Endodermal cell (in vitro differentiated cells): ENCODE data around the gene GAB2. TPM values are rescaled to one million over a fixed set of nuclear protein-coding genes. Genes with fewer than 3 reads are reported as not detected.
"Not testable (repeated sequence)": the region's sequence is repeated elsewhere in the genome, so short reads cannot be mapped to it uniquely, and the experiment has no call there.

Experiments
- DNase-seq: peaks from one replicate; pipeline ENCODE4 v3.0.0-alpha.2; 2017
- H3K27ac ChIP-seq: 2 replicates; pipeline ENCODE4 v1.5.1; 2013; ENCODE audit warnings: mild to moderate bottlenecking, low read depth, low read length, moderate library complexity
- H3K27me3 ChIP-seq: 2 replicates; pipeline ENCODE4 v1.6.1; 2013; ENCODE audit warnings: mild to moderate bottlenecking, low read length, moderate library complexity; ENCODE audit not compliant: insufficient read depth, control insufficient read depth, poor library complexity, severe bottlenecking
- H3K36me3 ChIP-seq: 2 replicates; pipeline ENCODE4 v1.7.0; 2013; ENCODE audit warnings: mild to moderate bottlenecking, low read length, moderate library complexity; ENCODE audit not compliant: control insufficient read depth, insufficient read depth
- H3K4me1 ChIP-seq: one replicate; pipeline ENCODE4 v1.7.0; 2013; ENCODE audit warnings: low read length; ENCODE audit not compliant: control insufficient read depth, insufficient read depth
- H3K4me3 ChIP-seq: 2 replicates; pipeline ENCODE4 v1.5.1; 2013; ENCODE audit warnings: mild to moderate bottlenecking, low read length, moderate library complexity
- H3K9ac ChIP-seq: 2 replicates; pipeline ENCODE4 v1.6.1; 2013; ENCODE audit warnings: mild to moderate bottlenecking, low read length, moderate library complexity; ENCODE audit not compliant: poor library complexity, severe bottlenecking; ENCODE audit errors: extremely low read depth
- H3K9me3 ChIP-seq: 2 replicates; pipeline ENCODE4 v1.6.1; 2013; ENCODE audit warnings: mild to moderate bottlenecking, low read length, moderate library complexity; ENCODE audit not compliant: control insufficient read depth
- H3K27ac Mint-ChIP-seq: 2 replicates; pipeline ENCODE4 v1.8.0; 2020; ENCODE audit warnings: mixed read lengths
- H3K27me3 Mint-ChIP-seq: 2 replicates; pipeline ENCODE4 v1.8.0; 2021; ENCODE audit warnings: mild to moderate bottlenecking, mixed read lengths; ENCODE audit not compliant: insufficient read depth
- H3K36me3 Mint-ChIP-seq: 2 replicates; pipeline ENCODE4 v1.8.0; 2020; ENCODE audit warnings: low read depth, mixed read lengths
- H3K4me1 Mint-ChIP-seq: 2 replicates; pipeline ENCODE4 v1.8.0; 2020; ENCODE audit warnings: mixed read lengths
- H3K4me3 Mint-ChIP-seq: 2 replicates; pipeline ENCODE4 v1.8.0; 2020; ENCODE audit warnings: mild to moderate bottlenecking, moderate library complexity, mixed read lengths
- H3K9me3 Mint-ChIP-seq: 2 replicates; pipeline ENCODE4 v1.8.0; 2020; ENCODE audit warnings: mild to moderate bottlenecking, mixed read lengths
- CTCF ChIP-seq: fragments of 200-600 bp; sonication (generic); conservative IDR thresholded peaks from 2 replicates; pipeline ENCODE4 v1.5.0; 2021; ENCODE audit warnings: antibody characterized with exemption, mild to moderate bottlenecking
- WGBS, 2 experiments: methylation state at CpG; one replicate each; pipeline versions ENCODE4 v1.1.5 to v1.1.7; 2013; ENCODE audit warnings: missing lambda C conversion rate in 2 of 2, mixed read lengths in 1 of 2; ENCODE audit not compliant: insufficient coverage in 1 of 2, insufficient read length in 1 of 2; 5-methylcytosine and 5-hydroxymethylcytosine counted together
- total RNA-seq, 2 donors: library from RNA; stranded (reverse); fragmentation: NEBNext Ultra II Directional in 1 of 2; extraction: Animal tissue kit (Norgen Biotek cat#: 25700) in 1 of 2; gene quantifications; 2 replicates in 1 of 2; 3 replicates in 1 of 2; pipeline ENCODE4 v1.2.1, GENCODE V29; 2021

Gene GAB2
- total RNA-seq, 2 donors from 2014 or later: 26.9 to 62.8 TPM

GRCh38 chr11:78224506-78224905 is 193.1 kb downstream of the GAB2 start:
- Histone ChIP-seq H3K27me3 (no peaks in the 10 kb centered on the region), H3K4me1 (no peaks in the 10 kb centered on the region), H3K36me3 (peaks cover 78% of the 10 kb centered on the region), H3K27ac (no peak overlapping the region), H3K9ac (no peak overlapping the region), H3K9me3 (no peaks in the 10 kb centered on the region), H3K4me3 (no peak overlapping the region)
- no peak for TF ChIP-seq CTCF
- no peak for DNase-seq
- WGBS, 2 experiments: 94 to 98% methylated on average over 3 to 4 of the region's 4 CpGs
- Mint-ChIP-seq H3K27ac (no peak overlapping the region), H3K4me1 (peaks cover 2% of the 10 kb centered on the region), H3K9me3 (no peaks in the 10 kb centered on the region), H3K36me3 (peaks cover 44% of the 10 kb centered on the region), H3K27me3 (no peaks in the 10 kb centered on the region), H3K4me3 (no peak overlapping the region)

- Histone ChIP-seq H3K9me3 (no peaks in the 10 kb centered on the region), H3K27me3 (no peaks in the 10 kb centered on the region), H3K4me1 (no peaks in the 10 kb centered on the region), H3K4me3 (no peak overlapping the region), H3K27ac (no peak overlapping the region), H3K9ac (no peak overlapping the region), H3K36me3 (peaks cover 88% of the 10 kb centered on the region)
- no peak for DNase-seq
- H3K4me3 Mint-ChIP-seq: no peak overlapping the region
- no peaks in the 10 kb centered on the region for H3K27me3 Mint-ChIP-seq
- no peak for TF ChIP-seq CTCF
- no peaks in the 10 kb centered on the region for H3K4me1 Mint-ChIP-seq
- no peak overlapping the region for H3K27ac Mint-ChIP-seq
- H3K9me3 Mint-ChIP-seq: no peaks in the 10 kb centered on the region
- WGBS, 2 experiments: 92 to 100% methylated on average over 6 to 9 of the region's 9 CpGs
- H3K36me3 Mint-ChIP-seq: peaks cover 53% of the 10 kb centered on the region
Measured at GRCh38 chr11:78223320-78223954, 194.2 kb downstream of the GAB2 start.

- H3K4me3 ChIP-seq, H3K27me3 ChIP-seq, H3K27ac Mint-ChIP-seq, H3K9ac ChIP-seq, DNase-seq, H3K4me1 Mint-ChIP-seq, H3K4me3 Mint-ChIP-seq, H3K27me3 Mint-ChIP-seq, H3K27ac ChIP-seq, H3K9me3 ChIP-seq, H3K4me1 ChIP-seq, H3K9me3 Mint-ChIP-seq: not testable (repeated sequence)
- H3K36me3 ChIP-seq: peaks cover 92% of the 10 kb centered on the region
- 84 to 86% methylated on average over 9 to 10 of the region's 10 CpGs for WGBS, 2 experiments
- H3K36me3 Mint-ChIP-seq: peaks cover 59% of the 10 kb centered on the region
Measured at GRCh38 chr11:78222726-78223125, 194.9 kb downstream of the GAB2 start.
